SJSA1 (cell line): Measurements from ENCODE around the gene PCNX3. TPM values are rescaled to one million over a fixed set of nuclear protein-coding genes. Genes with fewer than 3 reads are reported as not detected.

Experiments used
- DNase-seq, 2 experiments: peaks; one replicate each; pipeline ENCODE4 v3.0.0-alpha.2; 2015 to 2020; ENCODE audit warnings: low spot score in 2 of 2, low read depth in 1 of 2
- H3K27ac ChIP-seq: fragments of 250-450 bp; sonication (Bioruptor Pico); 2 replicates; pipeline ENCODE4 v1.5.1; 2020; ENCODE audit warnings: mild to moderate bottlenecking, moderate library complexity
- H3K27me3 ChIP-seq: fragments of 250-450 bp; sonication (Bioruptor Pico); replicated peaks from 2 replicates; pipeline ENCODE4 v1.5.1; 2020; ENCODE audit warnings: mild to moderate bottlenecking, moderate library complexity
- H3K36me3 ChIP-seq: fragments of 250-450 bp; sonication (Bioruptor Pico); 2 replicates; pipeline ENCODE4 v1.5.1; 2020; ENCODE audit warnings: mild to moderate bottlenecking
- H3K4me1 ChIP-seq: fragments of 250-450 bp; sonication (Bioruptor Pico); replicated peaks from 2 replicates; pipeline ENCODE4 v1.6.1; 2021; ENCODE audit warnings: mild to moderate bottlenecking
- H3K4me3 ChIP-seq: fragments of 250-450 bp; sonication (Bioruptor Pico); 2 replicates; pipeline ENCODE4 v1.5.1; 2020; ENCODE audit warnings: mild to moderate bottlenecking
- H3K9me3 ChIP-seq: fragments of 250-450 bp; sonication (Bioruptor Pico); replicated peaks from 2 replicates; pipeline ENCODE4 v1.5.1; 2020; ENCODE audit warnings: mild to moderate bottlenecking
- total RNA-seq: library from RNA; depleted of rRNA; stranded (reverse); fragments of >200 nt; shearing (Covaris generic); gene quantifications from 2 replicates; pipeline ENCODE4 v1.2.3, GENCODE V29; 2014

Gene PCNX3
- total RNA-seq, 1 experiment from 2014 or later, result 39.7 TPM

DNA sequence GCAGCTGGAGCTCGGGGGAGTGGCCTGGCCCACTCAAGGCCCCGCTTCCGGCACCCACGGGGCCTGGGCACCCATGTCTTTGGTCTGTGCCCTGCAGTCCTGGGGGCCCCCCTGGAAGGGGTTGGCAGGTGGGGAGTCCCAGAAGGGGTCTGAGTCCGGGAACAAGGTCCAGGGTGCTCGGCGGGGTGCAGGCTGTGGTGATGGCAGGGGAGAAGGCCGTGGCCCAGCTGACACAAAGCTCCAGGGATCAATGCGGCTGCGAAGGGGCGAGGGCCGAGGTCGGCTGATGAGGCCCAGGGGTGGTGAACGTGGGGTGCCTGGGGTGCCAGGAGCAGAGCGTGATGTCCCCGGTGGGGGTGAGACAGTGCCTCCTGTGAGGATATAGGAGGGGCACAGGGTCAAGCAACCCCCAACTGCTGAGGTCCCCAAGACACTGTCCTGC is 17.3 kb upstream of the PCNX3 start:
- no peaks in the 10 kb centered on the region for H3K9me3 ChIP-seq
- no peaks in the 10 kb centered on the region for H3K27me3 ChIP-seq
- H3K4me1 ChIP-seq, result no peaks in the 10 kb centered on the region
- peaks cover 67% of the 10 kb centered on the region for H3K36me3 ChIP-seq
- H3K27ac ChIP-seq, result no peak overlapping the region
- DNase-seq, result no peak
- H3K4me3 ChIP-seq, result no peak overlapping the region

DNA sequence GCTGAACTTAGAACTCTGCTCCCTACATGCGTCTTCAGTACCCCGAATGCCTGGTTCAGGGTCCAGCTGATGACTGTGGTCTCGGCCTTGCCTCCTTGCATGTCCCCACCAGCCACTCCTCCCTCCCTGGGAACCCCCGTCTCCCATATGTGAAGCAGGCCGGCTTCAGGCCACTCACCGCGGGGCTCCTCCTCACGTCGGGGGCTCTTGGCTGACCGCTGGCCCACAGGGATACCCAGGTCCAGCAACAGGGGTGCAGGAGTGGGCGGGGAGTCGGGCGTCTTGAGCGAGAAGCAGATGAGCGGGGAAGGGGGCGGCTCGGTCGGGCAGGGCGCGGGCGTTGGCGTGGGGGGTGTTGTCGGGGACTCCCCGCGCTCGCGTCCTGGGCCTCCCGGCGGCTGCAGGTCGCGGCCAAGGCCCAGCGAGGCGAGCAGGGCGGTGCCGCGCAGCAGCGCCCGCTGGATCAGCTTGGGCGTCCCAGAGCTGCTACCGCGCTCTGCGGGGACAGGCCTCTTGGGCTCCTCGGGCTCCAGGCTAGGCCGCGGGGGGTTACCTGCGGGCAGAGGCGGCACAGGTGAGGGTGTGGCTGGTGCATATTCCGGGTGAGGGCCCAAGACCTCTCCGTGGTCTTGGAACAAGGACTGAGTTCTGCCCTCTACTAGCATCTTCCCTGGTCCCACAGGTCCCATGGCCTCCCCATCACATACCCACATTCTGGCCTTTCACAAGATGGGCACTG is 16.2 kb upstream of the PCNX3 start:
- Histone ChIP-seq H3K27me3 (no peaks in the 10 kb centered on the region), H3K4me1 (no peaks in the 10 kb centered on the region), H3K36me3 (peaks cover 67% of the 10 kb centered on the region), H3K9me3 (no peaks in the 10 kb centered on the region), H3K27ac (no peak overlapping the region), H3K4me3 (no peak overlapping the region)
- DNase-seq, result no peak

DNA sequence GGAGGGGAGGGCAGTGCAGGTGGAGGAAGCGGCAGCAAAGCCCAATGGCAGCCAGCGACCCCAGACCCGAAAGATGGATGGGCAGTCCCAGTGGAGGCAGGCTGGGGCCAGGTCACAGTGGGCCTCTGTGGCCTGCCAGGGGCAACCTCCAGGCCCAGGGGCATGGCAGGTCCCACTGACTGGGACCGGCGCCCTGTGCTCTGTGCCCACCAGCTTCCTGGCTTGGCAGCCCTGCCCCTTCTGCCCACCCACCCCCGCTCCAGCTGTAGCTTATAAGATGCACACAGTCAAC is 15.7 kb upstream of the PCNX3 start:
- Histone ChIP-seq H3K36me3 (peaks cover 71% of the 10 kb centered on the region), H3K9me3 (no peaks in the 10 kb centered on the region), H3K27ac (no peak overlapping the region), H3K4me1 (no peaks in the 10 kb centered on the region), H3K4me3 (no peak overlapping the region), H3K27me3 (no peaks in the 10 kb centered on the region)
- no peak for DNase-seq

DNA sequence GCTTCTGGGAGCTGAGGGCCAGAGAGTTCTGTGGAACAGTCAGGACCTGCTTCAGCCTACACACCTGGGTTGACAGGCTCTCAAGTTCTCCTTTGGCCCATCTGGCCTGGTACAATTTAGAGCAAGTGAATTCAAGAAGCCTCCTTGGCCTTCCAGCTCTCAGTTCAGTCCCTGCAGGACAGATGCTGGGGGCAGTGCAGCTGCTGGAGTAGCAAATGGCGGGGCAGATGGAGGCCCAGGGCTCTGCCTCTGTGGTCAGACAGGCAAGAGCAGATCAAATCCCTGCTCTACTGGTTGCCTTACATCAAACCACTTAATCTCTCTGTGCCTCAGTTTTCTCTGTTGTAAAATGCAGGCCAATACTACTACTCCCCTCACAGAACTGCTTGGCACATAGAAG is 11.3 kb upstream of the PCNX3 start:
- no peak for DNase-seq
- no peak overlapping the region for H3K4me3 ChIP-seq

DNA sequence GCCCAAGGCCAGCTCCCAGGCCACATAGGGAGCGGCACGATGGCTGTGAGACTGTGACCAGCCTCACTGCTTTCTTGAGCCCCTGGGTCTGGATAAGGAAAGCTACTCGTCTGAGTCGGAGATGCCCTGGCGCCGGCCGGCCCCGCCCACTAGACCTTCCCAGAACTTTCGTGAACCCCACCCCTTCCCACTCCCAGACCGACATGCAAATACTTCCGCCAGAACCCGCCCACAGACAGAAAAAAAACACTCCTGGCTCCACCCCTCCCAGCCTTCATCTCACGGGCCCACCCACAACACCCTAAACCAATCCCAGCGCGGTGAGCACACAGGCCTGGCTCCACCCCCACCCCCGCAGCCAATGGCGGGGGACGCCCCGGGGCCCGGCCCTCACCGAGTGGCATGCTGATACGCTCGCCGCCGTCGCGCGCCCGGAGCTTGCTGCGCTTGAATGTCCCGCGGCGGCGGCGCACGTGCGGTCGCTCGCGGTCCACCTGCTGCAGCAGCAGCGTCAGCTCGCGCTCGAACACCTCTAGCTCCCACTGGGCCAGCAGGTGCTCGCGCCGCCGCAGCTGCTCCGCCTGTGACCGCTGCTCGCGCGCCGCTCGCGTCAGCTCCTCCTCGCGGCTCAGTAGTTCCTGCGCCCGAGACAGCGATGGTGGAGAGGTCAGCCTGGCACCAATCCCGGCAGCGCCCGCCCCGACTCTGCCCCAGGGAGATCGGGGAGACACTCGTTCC is 8.5 kb upstream of the PCNX3 start:
- no peak for DNase-seq
- H3K4me1 ChIP-seq, result peaks cover 13% of the 10 kb centered on the region
- no peaks in the 10 kb centered on the region for H3K27me3 ChIP-seq
- no peak overlapping the region for H3K4me3 ChIP-seq
- no peaks in the 10 kb centered on the region for H3K9me3 ChIP-seq
- H3K36me3 ChIP-seq, result peaks cover 96% of the 10 kb centered on the region
- no peak overlapping the region for H3K27ac ChIP-seq

More for the DNA sequence above, 11.3 kb upstream of the PCNX3 start:
- Histone ChIP-seq H3K27me3 (no peaks in the 10 kb centered on the region), H3K9me3 (no peaks in the 10 kb centered on the region), H3K36me3 (peaks cover 89% of the 10 kb centered on the region), H3K4me1 (no peaks in the 10 kb centered on the region), H3K27ac (no peak overlapping the region)

DNA sequence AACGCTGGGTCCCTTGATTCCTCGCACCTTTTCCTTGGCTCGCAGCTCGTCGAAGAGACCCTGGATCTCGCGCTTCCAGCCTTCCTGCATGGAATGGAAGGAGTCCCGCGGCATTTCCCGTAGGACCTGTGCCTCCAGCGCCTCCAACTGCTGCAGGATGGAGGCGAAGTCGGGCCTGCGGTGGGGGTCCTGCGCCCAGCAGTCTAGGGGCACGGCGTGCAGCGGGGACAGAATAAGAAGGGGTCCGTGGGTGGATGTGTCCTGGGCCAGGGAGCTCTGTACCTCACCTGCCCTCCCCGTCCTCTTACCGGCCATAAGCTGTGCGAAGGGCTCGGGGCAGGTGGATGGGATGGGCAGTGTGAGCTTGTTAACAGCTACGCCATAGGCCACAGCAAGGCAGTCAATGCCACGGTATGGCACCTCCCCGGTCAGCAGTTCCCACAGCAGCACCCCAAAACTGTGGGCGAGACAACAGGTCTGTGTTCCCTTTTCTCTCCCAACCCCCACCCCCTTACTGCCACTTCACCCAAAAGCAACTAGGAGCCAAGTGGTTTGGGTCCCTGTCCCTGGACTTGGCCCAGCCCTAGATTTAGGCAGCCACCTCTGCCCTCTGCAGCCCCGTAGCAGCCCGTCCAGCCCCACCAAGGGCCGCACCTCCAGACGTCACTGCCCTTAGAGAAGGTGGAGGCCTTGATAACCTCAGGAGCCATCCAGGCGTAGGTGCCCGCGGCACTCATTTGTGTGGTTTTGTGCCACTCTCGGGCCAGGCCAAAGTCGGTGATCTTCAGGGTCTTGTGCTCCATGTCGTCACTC is 7.8 kb upstream of the PCNX3 start:
- Histone ChIP-seq H3K4me1 (peaks cover 20% of the 10 kb centered on the region), H3K9me3 (no peaks in the 10 kb centered on the region), H3K27ac (no peak overlapping the region), H3K27me3 (no peaks in the 10 kb centered on the region), H3K36me3 (peaks cover 96% of the 10 kb centered on the region), H3K4me3 (no peak overlapping the region)
- no peak for DNase-seq

DNA sequence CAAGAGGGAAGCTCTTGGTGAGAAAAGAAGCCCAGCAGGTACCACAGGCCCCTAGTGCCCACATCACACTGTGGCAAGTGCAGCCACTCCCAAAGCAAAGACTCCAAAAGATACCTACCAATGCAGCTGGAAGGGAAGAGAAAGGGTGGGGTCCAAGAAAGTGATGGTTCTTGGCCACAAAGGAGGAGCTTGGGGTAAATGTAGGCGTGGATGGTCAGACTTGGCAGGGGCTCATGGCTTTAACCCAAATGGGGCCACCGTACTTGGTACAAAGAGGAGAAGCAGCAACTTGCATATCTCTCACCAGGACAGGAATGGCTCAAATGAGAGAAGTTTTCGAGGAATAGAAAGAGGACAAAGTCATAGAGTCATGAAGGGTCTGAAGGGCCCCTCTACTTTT is 6.3 kb upstream of the PCNX3 start:
- H3K4me3 ChIP-seq, result no peak overlapping the region
- H3K27ac ChIP-seq, result no peak overlapping the region
- no peaks in the 10 kb centered on the region for H3K9me3 ChIP-seq
- H3K4me1 ChIP-seq, result peaks cover 27% of the 10 kb centered on the region
- no peak for DNase-seq
- no peaks in the 10 kb centered on the region for H3K27me3 ChIP-seq
- H3K36me3 ChIP-seq, result peaks cover 91% of the 10 kb centered on the region

DNA sequence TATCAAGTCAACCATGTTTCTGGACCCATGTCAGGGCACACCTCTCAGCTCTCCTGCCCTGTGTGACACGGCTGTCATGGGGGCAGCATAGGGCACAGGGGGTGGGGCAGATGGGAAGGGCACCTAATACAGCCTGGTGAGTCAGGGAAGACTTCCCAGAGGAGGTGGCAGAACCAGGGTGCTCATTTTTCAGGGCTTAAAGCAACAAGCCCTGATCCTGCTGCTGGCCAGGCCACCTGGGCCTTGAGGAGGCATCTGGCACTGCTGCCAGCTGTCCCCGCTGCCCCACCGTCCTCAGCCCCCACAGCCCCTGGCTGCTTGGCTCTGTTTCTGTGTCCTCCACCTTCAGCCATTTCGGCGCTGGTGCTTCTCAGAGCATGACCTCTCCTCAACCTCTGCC is 5.9 kb upstream of the PCNX3 start:
- Histone ChIP-seq H3K36me3 (peaks cover 87% of the 10 kb centered on the region), H3K4me1 (peaks cover 27% of the 10 kb centered on the region), H3K27ac (no peak overlapping the region), H3K4me3 (no peak overlapping the region), H3K27me3 (no peaks in the 10 kb centered on the region), H3K9me3 (no peaks in the 10 kb centered on the region)
- DNase-seq, result no peak

DNA sequence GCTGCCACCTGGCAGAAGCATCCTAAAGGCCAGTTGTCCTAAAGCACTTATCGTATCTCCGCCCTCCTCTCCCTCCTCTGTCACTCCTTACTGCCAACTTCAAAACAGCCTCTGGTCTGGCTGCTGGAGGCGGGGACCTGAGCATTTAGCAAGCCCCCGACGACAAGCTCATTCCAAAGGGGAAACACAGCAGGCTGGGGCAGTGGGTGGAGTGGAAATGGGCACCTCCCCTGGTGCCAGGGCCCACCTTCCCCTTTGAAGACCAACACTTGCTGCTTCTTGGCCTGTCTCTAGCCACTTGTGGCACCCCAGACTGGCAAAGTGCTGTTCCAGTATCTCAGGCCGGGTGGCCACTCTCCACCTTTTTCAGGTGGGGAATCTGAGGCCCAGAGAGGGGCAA is 5.2 kb upstream of the PCNX3 start:
- peaks cover 80% of the 10 kb centered on the region for H3K36me3 ChIP-seq
- no peaks in the 10 kb centered on the region for H3K9me3 ChIP-seq
- no peak overlapping the region for H3K27ac ChIP-seq
- no peak overlapping the region for H3K4me3 ChIP-seq
- peaks cover 27% of the 10 kb centered on the region for H3K4me1 ChIP-seq
- DNase-seq, result no peak
- H3K27me3 ChIP-seq, result no peaks in the 10 kb centered on the region

DNA sequence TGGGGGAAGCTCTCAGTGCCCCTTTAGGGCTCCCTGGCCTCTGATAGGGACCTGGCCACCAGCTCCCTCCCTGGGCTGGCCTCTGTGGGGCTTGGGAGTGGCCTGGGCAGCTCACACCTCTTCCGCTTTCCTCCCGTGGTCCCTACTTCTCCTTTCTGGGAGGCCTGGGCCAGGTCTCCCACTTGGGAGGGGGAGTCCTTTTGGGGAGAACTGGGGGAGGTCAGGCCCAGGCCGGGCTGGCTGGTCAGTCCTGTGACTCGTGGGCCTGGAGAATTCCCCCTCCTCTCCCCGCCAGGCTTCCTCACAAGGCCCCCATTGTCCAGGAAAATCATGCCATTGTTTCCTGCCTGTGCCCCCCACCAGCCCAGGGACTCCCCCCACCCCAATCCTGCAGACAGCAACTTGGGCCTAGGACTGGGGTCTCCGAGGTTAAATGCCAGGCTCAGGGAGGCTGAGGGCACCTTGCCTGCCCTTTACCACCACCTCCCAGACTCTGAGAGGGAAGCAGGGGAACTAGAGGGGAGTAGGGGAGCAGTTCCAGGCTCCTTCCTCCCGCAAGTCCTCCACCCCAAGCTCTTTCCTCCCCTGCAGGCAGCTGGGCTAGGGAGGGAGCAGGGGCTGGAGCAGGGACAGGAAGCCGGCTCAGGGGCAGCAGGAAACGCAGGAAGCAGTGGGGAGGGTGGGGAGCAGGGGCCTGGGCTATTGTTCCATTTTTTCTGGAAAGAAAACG is 4.4 kb upstream of the PCNX3 start:
- H3K4me1 ChIP-seq, result peaks cover 27% of the 10 kb centered on the region

DNA sequence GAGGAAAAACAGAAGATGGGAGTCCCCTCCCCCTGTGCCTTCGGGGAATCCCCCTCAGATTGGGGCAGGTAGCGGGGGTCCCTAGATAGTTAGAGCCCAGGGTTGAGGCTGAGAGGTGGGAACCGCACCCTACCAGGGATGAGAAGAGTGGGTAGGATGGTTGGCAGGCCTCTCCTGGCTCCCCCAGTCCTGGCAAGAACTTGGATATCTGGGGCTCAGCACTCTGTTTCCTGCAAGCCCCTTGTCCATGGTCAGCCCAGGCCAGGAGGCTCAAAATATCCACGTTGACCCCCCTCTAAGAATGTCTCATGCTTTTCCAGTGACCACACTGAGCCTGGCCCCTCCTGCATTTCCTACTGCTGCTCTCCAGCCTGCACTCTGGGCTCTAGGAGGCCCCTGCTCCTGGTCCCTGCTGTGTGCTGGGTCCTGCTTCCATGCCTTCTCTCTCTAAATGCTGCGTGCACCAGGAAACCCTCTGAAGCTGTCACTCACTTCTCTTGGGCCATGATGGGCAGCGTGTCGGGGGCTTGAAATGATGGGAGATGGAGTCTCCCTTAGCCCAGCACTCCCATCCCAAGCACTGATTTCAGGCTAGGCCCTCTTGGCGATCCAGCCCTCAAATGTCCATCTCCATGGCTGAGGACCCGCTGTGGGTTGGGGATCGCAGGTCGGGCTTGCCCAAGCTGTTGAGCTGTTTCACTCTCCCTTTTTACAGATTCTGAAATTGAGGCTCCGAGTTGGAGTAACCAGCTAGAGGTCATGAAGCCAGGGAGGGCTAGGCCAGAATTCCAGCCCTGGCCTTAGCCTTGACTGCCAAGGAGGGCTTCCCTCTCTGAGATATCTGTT is 3.6 kb upstream of the PCNX3 start:
- Histone ChIP-seq H3K27ac (no peak overlapping the region), H3K4me1 (peaks cover 35% of the 10 kb centered on the region), H3K4me3 (no peak overlapping the region; the same call in 1 of the 2 replicates)

More for the DNA sequence above, 4.4 kb upstream of the PCNX3 start:
- Histone ChIP-seq H3K27ac (no peak overlapping the region), H3K9me3 (no peaks in the 10 kb centered on the region), H3K27me3 (no peaks in the 10 kb centered on the region), H3K36me3 (peaks cover 72% of the 10 kb centered on the region), H3K4me3 (no peak overlapping the region)
- DNase-seq, result no peak

DNA sequence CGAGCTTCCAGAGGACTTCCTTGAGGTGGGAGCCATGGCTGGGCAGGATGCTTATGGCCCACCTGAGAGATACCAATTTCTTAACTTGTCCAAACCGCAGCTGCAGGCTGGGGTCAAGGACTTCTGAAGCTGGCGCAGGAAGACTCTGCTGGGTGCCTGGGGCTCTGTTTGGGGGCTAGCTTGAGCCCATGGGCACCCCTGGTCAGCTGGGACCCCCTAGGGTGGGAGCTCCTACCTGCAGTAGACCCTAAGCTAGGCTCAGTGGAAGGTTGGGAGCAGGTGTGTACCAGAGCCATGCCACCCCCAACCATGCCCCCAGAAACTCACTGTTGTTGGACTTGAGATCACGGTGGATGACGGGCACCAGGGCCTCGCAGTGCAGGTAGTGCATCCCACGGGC is 2.9 kb upstream of the PCNX3 start:
- peak overlapping the region; percentile 71 for H3K4me3 ChIP-seq
- no peaks in the 10 kb centered on the region for H3K9me3 ChIP-seq
- no peak overlapping the region for H3K27ac ChIP-seq
- H3K27me3 ChIP-seq, result no peaks in the 10 kb centered on the region
- peaks cover 40% of the 10 kb centered on the region for H3K4me1 ChIP-seq
- DNase-seq, result no peak
- H3K36me3 ChIP-seq, result peaks cover 72% of the 10 kb centered on the region

More for the DNA sequence above, 3.6 kb upstream of the PCNX3 start:
- Histone ChIP-seq H3K27me3 (no peaks in the 10 kb centered on the region), H3K9me3 (no peaks in the 10 kb centered on the region), H3K36me3 (peaks cover 72% of the 10 kb centered on the region)
- DNase-seq, result no peak
